Kidney (tissue), 14 donors: ENCODE results near the gene CDC42. TPM values are rescaled to one million over a fixed set of nuclear protein-coding genes. Genes with fewer than 3 reads are reported as not detected.
A peak's percentile ranks its signal among the peaks of the same experiment; 100 is the strongest.

ENCODE experiments used
- DNase-seq, 5 donors: peaks; one replicate each; pipeline ENCODE4 v3.0.0-alpha.2; 2013 to 2020
- FAIRE-seq: peaks from 2 replicates; lab custom pipeline; 2012; peaks lifted over from hg19 to GRCh38; lab: Jason Lieb, UNC
- H3K27ac ChIP-seq, 2 donors: one replicate each; pipeline ENCODE4 v1.7.0; 2013; ENCODE audit warnings: low read depth in 2 of 2, low read length in 2 of 2, inconsistent platforms in 1 of 2
- H3K27me3 ChIP-seq: one replicate; pipeline ENCODE4 v1.7.1; 2013; ENCODE audit warnings: low read length, inconsistent platforms; ENCODE audit not compliant: control insufficient read depth, insufficient read depth
- H3K36me3 ChIP-seq, 3 donors: one replicate each; pipeline versions ENCODE4 v1.7.0 to v1.7.1; 2013; ENCODE audit warnings: low read length in 3 of 3, control low read depth in 1 of 3, inconsistent platforms in 1 of 3; ENCODE audit not compliant: insufficient read depth in 3 of 3, control insufficient read depth in 2 of 3
- H3K4me1 ChIP-seq, 3 donors: one replicate each; pipeline versions ENCODE4 v1.7.0 to v1.7.1; 2013; ENCODE audit warnings: low read length in 3 of 3, inconsistent platforms in 1 of 3, low read depth in 1 of 3; ENCODE audit not compliant: control insufficient read depth in 2 of 3, insufficient read depth in 2 of 3
- H3K4me3 ChIP-seq, 3 donors: one replicate each; pipeline versions ENCODE4 v1.7.0 to v1.8.1; 2013; ENCODE audit warnings: low read length in 3 of 3, control low read depth in 1 of 3, inconsistent platforms in 1 of 3
- H3K9ac ChIP-seq, 3 donors: one replicate each; pipeline versions ENCODE4 v1.7.0 to v1.7.1; 2013; ENCODE audit warnings: low read length in 3 of 3, control low read depth in 1 of 3, inconsistent platforms in 1 of 3
- H3K9me3 ChIP-seq, 3 donors: one replicate each; pipeline versions ENCODE4 v1.7.0 to v1.7.1; 2013; ENCODE audit warnings: low read length in 3 of 3, control low read depth in 1 of 3, inconsistent platforms in 1 of 3; ENCODE audit not compliant: control insufficient read depth in 2 of 3, insufficient read depth in 1 of 3
- intact Hi-C: fragments of 100-400 bp; cut with DNase I; formaldehyde crosslinking; loops from one replicate; pipeline ENCODE4 v1.11.1; 2022
- polyA plus RNA-seq: library from polyadenylated mRNA; stranded (reverse); fragments of 350-450 nt; fragmentation: Illumina TruSeq; extraction: RNeasy Lipid Tissue Mini Kit (QIAGEN cat#74804); gene quantifications from one replicate; pipeline ENCODE4 v1.2.3, GENCODE V29; 2014; ENCODE audit warnings: low read depth, low replicate concordance; ENCODE audit not compliant: insufficient read depth
- total RNA-seq: library from RNA; stranded (reverse); fragmentation: NEBNext Ultra II Directional; extraction: Animal tissue kit (Norgen Biotek cat#: 25700); gene quantifications from one replicate; pipeline ENCODE4 v1.2.1, GENCODE V29; 2021
- TF ChIP-seq, protein P1 (sequence below): IDR thresholded peaks from 3 replicates; pipeline ENCODE4 v1.5.1; 2012; ENCODE audit warnings: mild to moderate bottlenecking, moderate library complexity, borderline replicate concordance; ENCODE audit not compliant: insufficient read depth; ENCODE audit errors: extremely low read depth
- donor health status: control.
- donor health status: control.
- donor health status: control.
- donor health status: control.
- donor health status: control.
- donor health status: DM: yes; HTN: yes; CAD: no.
- donor health status: Normal renal cell carcinoma (clear cell type).

Gene CDC42
- total and polyA plus RNA-seq, 2 donors from 2014 or later, result 207 to 248 TPM

DNA sequence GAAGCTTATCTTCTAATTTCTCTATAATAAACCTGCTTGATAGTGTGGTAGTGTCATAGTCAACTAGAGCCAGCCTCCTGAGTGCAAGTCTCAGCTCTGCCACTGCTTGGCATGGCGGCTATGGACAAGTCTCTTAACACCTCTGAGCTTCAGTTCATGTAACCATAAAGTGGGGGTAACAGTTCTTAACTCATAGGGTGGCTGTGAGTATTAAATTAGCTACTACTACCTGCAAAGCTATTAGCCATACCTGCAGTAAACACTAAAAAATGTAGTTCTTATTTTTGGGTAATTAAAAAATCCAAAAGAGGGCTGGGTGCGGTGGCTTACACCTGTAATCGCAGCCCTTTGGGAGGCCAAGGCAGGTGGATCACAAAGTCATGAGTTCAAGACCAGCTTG is 2.2 kb upstream of the CDC42 start:
- no peak overlapping the region for H3K9ac ChIP-seq
- no peak overlapping the region for H3K4me3 ChIP-seq
- TF ChIP-seq, protein P1, sequence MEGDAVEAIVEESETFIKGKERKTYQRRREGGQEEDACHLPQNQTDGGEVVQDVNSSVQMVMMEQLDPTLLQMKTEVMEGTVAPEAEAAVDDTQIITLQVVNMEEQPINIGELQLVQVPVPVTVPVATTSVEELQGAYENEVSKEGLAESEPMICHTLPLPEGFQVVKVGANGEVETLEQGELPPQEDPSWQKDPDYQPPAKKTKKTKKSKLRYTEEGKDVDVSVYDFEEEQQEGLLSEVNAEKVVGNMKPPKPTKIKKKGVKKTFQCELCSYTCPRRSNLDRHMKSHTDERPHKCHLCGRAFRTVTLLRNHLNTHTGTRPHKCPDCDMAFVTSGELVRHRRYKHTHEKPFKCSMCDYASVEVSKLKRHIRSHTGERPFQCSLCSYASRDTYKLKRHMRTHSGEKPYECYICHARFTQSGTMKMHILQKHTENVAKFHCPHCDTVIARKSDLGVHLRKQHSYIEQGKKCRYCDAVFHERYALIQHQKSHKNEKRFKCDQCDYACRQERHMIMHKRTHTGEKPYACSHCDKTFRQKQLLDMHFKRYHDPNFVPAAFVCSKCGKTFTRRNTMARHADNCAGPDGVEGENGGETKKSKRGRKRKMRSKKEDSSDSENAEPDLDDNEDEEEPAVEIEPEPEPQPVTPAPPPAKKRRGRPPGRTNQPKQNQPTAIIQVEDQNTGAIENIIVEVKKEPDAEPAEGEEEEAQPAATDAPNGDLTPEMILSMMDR, result no peak
- H3K27ac ChIP-seq, result no peak overlapping the region
- H3K9me3 ChIP-seq, result no peaks in the 10 kb centered on the region
- no peak for FAIRE-seq
- DNase-seq, result no peak
- intact Hi-C loops, result no loop called here
- H3K4me1 ChIP-seq, result peaks cover 5 to 13% (median 9%) of the 10 kb centered on the region in 3 donors
- H3K27me3 ChIP-seq, result no peaks in the 10 kb centered on the region
- H3K36me3 ChIP-seq, result no peaks in the 10 kb centered on the region

DNA sequence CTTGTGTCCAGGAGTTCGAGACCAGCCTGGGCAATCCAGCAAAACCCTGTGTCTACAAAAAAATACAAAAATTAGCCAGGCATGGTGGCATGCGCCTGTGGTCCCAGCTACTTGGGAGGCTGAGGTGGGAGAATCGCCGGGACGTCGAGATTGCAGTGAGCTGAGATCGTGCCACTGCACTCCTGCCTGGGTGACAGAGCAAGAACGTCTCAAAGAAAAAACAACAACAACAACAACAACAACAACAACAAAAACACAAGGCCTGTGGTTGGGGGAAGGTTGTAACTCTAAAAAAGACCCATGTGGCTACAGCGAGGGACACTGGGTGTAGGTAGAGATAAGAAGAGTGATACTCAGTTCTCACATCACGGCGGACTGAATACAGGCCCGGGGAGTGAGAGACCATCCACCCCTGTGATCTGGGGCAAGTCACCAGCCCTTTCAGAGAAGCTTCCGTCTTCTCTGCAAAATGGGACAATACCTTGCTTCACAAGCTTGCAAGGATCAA is 848 bp upstream of the CDC42 start:
- TF ChIP-seq, protein P1, result no peak
- Histone ChIP-seq H3K27me3 (no peaks in the 10 kb centered on the region), H3K4me3 (no peak overlapping the region), H3K4me1 (peaks cover 5 to 18% (median 14%) of the 10 kb centered on the region in 3 donors), H3K9me3 (no peaks in the 10 kb centered on the region), H3K9ac (no peak overlapping the region), H3K36me3 (no peaks in the 10 kb centered on the region), H3K27ac (no peak overlapping the region)
- no peak for DNase-seq
- no peak for FAIRE-seq
- intact Hi-C loops, result no loop called here

DNA sequence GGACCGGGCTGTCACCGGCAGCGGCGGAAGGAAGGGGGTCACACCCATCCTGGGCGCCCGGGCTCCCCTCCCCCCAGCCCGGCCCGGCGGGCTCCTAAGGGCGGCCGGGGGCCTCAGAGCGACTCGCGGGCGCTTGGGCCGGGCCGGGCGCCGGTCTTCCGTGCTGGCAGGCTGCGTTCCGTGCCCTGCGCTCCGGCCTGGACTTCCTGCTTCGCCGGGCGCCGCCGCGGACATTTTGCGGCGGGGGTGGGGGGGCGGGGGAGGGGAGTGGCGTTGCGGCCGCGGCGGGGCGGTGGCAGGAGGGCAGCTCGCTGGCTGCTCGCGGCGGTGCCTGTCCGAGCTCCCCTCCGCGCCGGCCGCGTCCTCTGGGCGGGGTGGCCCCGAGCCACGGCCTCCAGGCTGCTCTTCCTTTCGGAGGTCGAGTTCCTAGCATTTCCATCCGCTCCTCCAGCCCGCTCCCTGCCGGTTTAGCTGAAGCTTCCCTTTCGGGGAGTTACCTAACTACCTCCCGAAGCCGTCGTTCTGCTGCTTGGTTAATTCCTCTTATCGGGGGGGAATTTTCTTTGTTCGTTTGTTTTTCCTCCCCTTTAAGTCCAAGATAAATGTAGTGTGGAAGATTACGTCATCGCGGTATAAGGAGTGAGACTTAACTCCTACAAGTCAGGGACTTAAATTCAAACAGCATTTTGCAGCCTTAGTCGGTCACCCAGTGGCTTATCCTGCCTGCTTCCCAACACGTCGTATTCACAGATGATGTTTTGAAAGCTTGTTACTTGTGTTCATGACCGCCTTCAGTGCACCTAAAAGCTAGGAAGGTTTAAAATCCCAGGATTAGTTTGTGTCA is 730 bp downstream of the CDC42 start:
- Histone ChIP-seq H3K27ac (peak overlapping the region; percentile 98), H3K4me3 (peak overlapping the region; percentile 68 to 98 (median 78)), H3K4me1 (peaks cover 5 to 20% (median 14%) of the 10 kb centered on the region in 3 donors), H3K27me3 (no peaks in the 10 kb centered on the region), H3K36me3 (no peaks in the 10 kb centered on the region), H3K9me3 (no peaks in the 10 kb centered on the region), H3K9ac (peak overlapping the region; percentile 77 to 95 (median 80))
- TF ChIP-seq, protein P1, result no peak
- no peak for FAIRE-seq
- intact Hi-C loops, result no loop called here
- peak; percentile 76 to 93 (median 89) for DNase-seq
